ENCODE measurements around the gene EN2. TPM values are rescaled to one million over a fixed set of nuclear protein-coding genes. Genes with fewer than 3 reads are reported as not detected.

Gene EN2
- total RNA-seq, 1 experiment from 2014 or later, result not detected

- Histone ChIP-seq H3K4me1 (ENCODE audit: insufficient read depth, low read length, poor library complexity, severe bottlenecking) (peaks cover 11% of the 10 kb centered on the region), H3K27ac (ENCODE audit: low read depth, low read length, poor library complexity, severe bottlenecking) (no peak overlapping the region), H3K27me3 (replicated peaks; ENCODE audit: insufficient read depth, low read depth, low read length, poor library complexity) (peaks cover 100% of the 10 kb centered on the region), H3K9me3 (ENCODE audit: low read depth, low read length, poor library complexity, severe bottlenecking) (no peaks in the 10 kb centered on the region), H3K36me3 (ENCODE audit: insufficient read depth, low read length, poor library complexity, severe bottlenecking) (no peaks in the 10 kb centered on the region), H3K4me3 (ENCODE audit: low read depth, low read length, poor library complexity, severe bottlenecking) (no peak overlapping the region)
- BruUV-seq (replicated peaks), result no TSS peak
- no peak for DNase-seq (ENCODE audit: low spot score)
- ChIA-PET CTCF (no interaction called here), POLR2A (ENCODE audit: low non-redundant PET) (no interaction called here)
- TF ChIP-seq EZH2 (IDR thresholded peaks at IDR 0.05; ENCODE audit: borderline replicate concordance, low read depth, low read length, poor library complexity, severe bottlenecking), result no peak
- intact Hi-C loops (cut with micrococcal nuclease; ENCODE audit: unreplicated experiment), result no loop called here
Observed at GRCh38 chr7:155451840-155452239, 6.1 kb upstream of the EN2 start.

- H3K36me3 ChIP-seq (ENCODE audit: insufficient read depth, low read length, poor library complexity, severe bottlenecking), result no peaks in the 10 kb centered on the region
- peak; percentile 33 for TF ChIP-seq EZH2 (IDR thresholded peaks at IDR 0.05; ENCODE audit: borderline replicate concordance, low read depth, low read length, poor library complexity, severe bottlenecking)
- TF ChIP-seq, protein P1, sequence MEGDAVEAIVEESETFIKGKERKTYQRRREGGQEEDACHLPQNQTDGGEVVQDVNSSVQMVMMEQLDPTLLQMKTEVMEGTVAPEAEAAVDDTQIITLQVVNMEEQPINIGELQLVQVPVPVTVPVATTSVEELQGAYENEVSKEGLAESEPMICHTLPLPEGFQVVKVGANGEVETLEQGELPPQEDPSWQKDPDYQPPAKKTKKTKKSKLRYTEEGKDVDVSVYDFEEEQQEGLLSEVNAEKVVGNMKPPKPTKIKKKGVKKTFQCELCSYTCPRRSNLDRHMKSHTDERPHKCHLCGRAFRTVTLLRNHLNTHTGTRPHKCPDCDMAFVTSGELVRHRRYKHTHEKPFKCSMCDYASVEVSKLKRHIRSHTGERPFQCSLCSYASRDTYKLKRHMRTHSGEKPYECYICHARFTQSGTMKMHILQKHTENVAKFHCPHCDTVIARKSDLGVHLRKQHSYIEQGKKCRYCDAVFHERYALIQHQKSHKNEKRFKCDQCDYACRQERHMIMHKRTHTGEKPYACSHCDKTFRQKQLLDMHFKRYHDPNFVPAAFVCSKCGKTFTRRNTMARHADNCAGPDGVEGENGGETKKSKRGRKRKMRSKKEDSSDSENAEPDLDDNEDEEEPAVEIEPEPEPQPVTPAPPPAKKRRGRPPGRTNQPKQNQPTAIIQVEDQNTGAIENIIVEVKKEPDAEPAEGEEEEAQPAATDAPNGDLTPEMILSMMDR (conservative IDR thresholded peaks at IDR 0.05; ENCODE audit: low read depth, low read length), result no peak
- H3K27ac ChIP-seq (ENCODE audit: low read depth, low read length, poor library complexity, severe bottlenecking), result no peak overlapping the region
- intact Hi-C loops (cut with micrococcal nuclease; ENCODE audit: unreplicated experiment), result no loop called here
- no peak overlapping the region for H3K4me3 ChIP-seq (ENCODE audit: low read depth, low read length, poor library complexity, severe bottlenecking)
- ChIA-PET CTCF (no interaction called here), POLR2A (ENCODE audit: low non-redundant PET) (no interaction called here)
- BruUV-seq (replicated peaks), result no TSS peak
- no peak for DNase-seq (ENCODE audit: low spot score)
- no peaks in the 10 kb centered on the region for H3K9me3 ChIP-seq (ENCODE audit: low read depth, low read length, poor library complexity, severe bottlenecking)
- H3K4me1 ChIP-seq (ENCODE audit: insufficient read depth, low read length, poor library complexity, severe bottlenecking), result peaks cover 11% of the 10 kb centered on the region
- H3K27me3 ChIP-seq (replicated peaks; ENCODE audit: insufficient read depth, low read depth, low read length, poor library complexity), result peaks cover 97% of the 10 kb centered on the region
Observed at GRCh38 chr7:155452505-155453295, 5.2 kb upstream of the EN2 start.

DNA sequence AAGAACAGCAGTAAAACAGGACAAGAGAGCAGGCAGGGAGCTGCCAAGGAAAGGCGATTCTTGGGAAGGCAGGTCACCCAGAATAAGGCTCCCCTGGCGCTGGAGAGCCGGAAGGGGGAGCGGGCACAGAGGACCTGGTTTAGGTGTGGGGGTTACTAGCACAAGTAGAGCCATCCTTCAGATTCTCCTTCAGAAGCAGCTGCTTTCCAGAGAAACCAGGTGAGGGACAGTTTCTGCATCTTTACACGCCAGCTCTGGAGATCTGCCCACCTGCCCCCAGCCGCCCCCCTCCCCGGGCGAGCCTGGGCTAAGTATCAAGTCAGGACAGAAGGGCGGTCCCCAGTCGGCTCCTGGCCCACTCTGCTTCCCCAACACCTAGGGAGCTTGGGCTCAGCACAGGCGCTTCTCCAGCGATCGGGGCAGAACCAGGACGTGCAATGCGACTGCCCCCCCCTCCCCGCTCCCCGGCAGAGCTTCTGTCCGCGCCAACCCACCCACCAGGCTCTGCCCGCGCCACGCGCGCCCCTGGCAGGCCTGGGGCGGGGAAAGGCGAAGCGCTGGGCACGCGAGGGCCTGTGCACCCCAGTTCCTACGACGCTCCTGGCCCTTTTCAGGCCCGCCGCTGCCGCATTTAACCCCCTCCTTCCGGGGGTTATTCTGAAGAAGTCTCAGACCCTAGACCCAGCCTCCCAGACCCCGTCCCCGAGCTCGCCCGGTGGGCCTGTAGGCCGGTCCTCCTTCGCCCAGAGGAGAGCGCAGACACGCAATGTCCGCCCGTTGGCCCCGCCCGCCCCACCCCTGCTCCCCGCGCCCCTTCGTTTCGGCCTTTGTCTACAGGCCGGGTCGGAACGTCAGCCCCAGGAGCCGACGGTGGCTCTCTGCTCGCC lies 4.4 kb upstream of the EN2 start:
- Histone ChIP-seq H3K4me1 (ENCODE audit: insufficient read depth, low read length, poor library complexity, severe bottlenecking) (peaks cover 17% of the 10 kb centered on the region), H3K4me3 (ENCODE audit: low read depth, low read length, poor library complexity, severe bottlenecking) (no peak overlapping the region), H3K36me3 (ENCODE audit: insufficient read depth, low read length, poor library complexity, severe bottlenecking) (no peaks in the 10 kb centered on the region), H3K27ac (ENCODE audit: low read depth, low read length, poor library complexity, severe bottlenecking) (no peak overlapping the region), H3K9me3 (ENCODE audit: low read depth, low read length, poor library complexity, severe bottlenecking) (no peaks in the 10 kb centered on the region), H3K27me3 (replicated peaks; ENCODE audit: insufficient read depth, low read depth, low read length, poor library complexity) (peaks cover 96% of the 10 kb centered on the region)
- ChIA-PET POLR2A (ENCODE audit: low non-redundant PET) (no interaction called here), CTCF (no interaction called here)
- BruUV-seq (replicated peaks), result no TSS peak
- intact Hi-C loops (cut with micrococcal nuclease; ENCODE audit: unreplicated experiment), result no loop called here
- DNase-seq (ENCODE audit: low spot score), result no peak
- TF ChIP-seq EZH2 (IDR thresholded peaks at IDR 0.05; ENCODE audit: borderline replicate concordance, low read depth, low read length, poor library complexity, severe bottlenecking), result peak; percentile 6
- TF ChIP-seq, protein P1 (conservative IDR thresholded peaks at IDR 0.05; ENCODE audit: low read depth, low read length), result no peak
